Stomach (tissue), 4 donors: ENCODE results near the gene BICD1.

Experiments used
- CTCF ChIP-seq, 7 experiments: fragments of 450-650 bp in 4 of 7; fragments of 200-600 bp in 3 of 7; sonication (generic) in 3 of 7; IDR thresholded peaks; one replicate each; pipeline ENCODE4 v1.5.1; 2016 to 2019; ENCODE audit warnings: antibody characterized with exemption in 7 of 7, control low read depth in 2 of 7, mild to moderate bottlenecking in 1 of 7
- POLR2A ChIP-seq, 4 donors: fragments of 450-650 bp; IDR thresholded peaks; one replicate each; pipeline ENCODE4 v1.6.1; 2016; ENCODE audit warnings: antibody characterized with exemption in 4 of 4, control low read depth in 2 of 4, mild to moderate bottlenecking in 1 of 4, moderate library complexity in 1 of 4

DNA sequence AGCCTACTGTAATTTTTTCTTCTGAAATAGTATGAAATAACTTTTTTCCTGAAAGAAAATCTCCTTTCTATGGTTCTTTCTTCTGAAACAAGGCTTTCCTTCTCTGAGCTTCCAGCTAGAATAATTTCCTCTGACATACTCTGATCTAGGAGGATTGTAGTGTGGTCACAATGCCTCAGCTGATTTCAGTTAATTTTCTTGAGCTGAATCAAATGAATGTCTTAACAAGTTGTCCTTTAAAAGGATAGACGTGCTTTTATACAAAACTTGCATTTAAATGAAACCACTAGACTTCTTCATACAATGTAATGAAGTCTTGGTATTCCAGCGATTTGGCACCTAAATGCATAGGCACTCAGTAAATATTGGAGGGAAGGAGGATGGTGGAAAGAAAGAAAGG, 94.4 kb downstream of the BICD1 start:
- TF ChIP-seq CTCF (IDR thresholded peaks at IDR 0.05) (no peak), POLR2A (IDR thresholded peaks at IDR 0.05) (no peak)
